ENCODE results near the gene GABBR2.

The GABBR2 gene

GRCh38 chr9:98409719-98410118 is 299.0 kb downstream of the GABBR2 start:
- Mint-ChIP-seq H3K27me3 (ENCODE audit: low read depth) (peaks cover 4% of the 10 kb centered on the region), H3K9me3 (peaks cover 5% of the 10 kb centered on the region), H3K27ac (peak overlapping the region in 1 of 3 experiments; percentile 9), H3K36me3 (ENCODE audit: low read depth) (no peaks in the 10 kb centered on the region), H3K4me3 (no peak overlapping the region), H3K4me1 (peaks cover 60% of the 10 kb centered on the region)
- no peak for TF ChIP-seq CTCF (IDR thresholded peaks at IDR 0.05; ENCODE audit: unreplicated experiment in 3 of 3)

- no peaks in the 10 kb centered on the region for H3K9me3 Mint-ChIP-seq
- H3K4me1 Mint-ChIP-seq = peaks cover 64% of the 10 kb centered on the region
- TF ChIP-seq CTCF (IDR thresholded peaks at IDR 0.05; ENCODE audit: unreplicated experiment in 3 of 3) = no peak
- no peaks in the 10 kb centered on the region for H3K36me3 Mint-ChIP-seq (ENCODE audit: low read depth)
- H3K4me3 Mint-ChIP-seq = peak overlapping the region in 2 of 3 experiments; percentile 5 to 62
- H3K27me3 Mint-ChIP-seq (ENCODE audit: low read depth) = peaks cover 4% of the 10 kb centered on the region
- peak overlapping the region in 1 of 3 experiments; percentile 54 for H3K27ac Mint-ChIP-seq
These were observed 302.3 kb downstream of the GABBR2 start for GRCh38 chr9:98406469-98406868.

GRCh38 chr9:98404237-98404636 is 304.5 kb downstream of the GABBR2 start:
- H3K9me3 Mint-ChIP-seq = no peaks in the 10 kb centered on the region
- no peaks in the 10 kb centered on the region for H3K27me3 Mint-ChIP-seq (ENCODE audit: low read depth)
- TF ChIP-seq CTCF (IDR thresholded peaks at IDR 0.05; ENCODE audit: unreplicated experiment in 3 of 3) = no peak
- peaks cover 54% of the 10 kb centered on the region for H3K4me1 Mint-ChIP-seq
- no peaks in the 10 kb centered on the region for H3K36me3 Mint-ChIP-seq (ENCODE audit: low read depth)
- no peak overlapping the region for H3K27ac Mint-ChIP-seq
- no peak overlapping the region for H3K4me3 Mint-ChIP-seq

- H3K27ac Mint-ChIP-seq = no peak overlapping the region
- H3K9me3 Mint-ChIP-seq = no peaks in the 10 kb centered on the region
- peaks cover 49% of the 10 kb centered on the region for H3K4me1 Mint-ChIP-seq
- TF ChIP-seq CTCF (IDR thresholded peaks at IDR 0.05; ENCODE audit: unreplicated experiment in 3 of 3) = no peak
- H3K36me3 Mint-ChIP-seq (ENCODE audit: low read depth) = no peaks in the 10 kb centered on the region
- H3K27me3 Mint-ChIP-seq (ENCODE audit: low read depth) = no peaks in the 10 kb centered on the region
- H3K4me3 Mint-ChIP-seq = no peak overlapping the region
These were observed 305.0 kb downstream of the GABBR2 start for GRCh38 chr9:98403715-98404114.

GRCh38 chr9:98402019-98402840 is 306.5 kb downstream of the GABBR2 start:
- H3K27me3 Mint-ChIP-seq (ENCODE audit: low read depth) = peaks cover 7% of the 10 kb centered on the region
- H3K9me3 Mint-ChIP-seq = no peaks in the 10 kb centered on the region
- H3K27ac Mint-ChIP-seq = no peak overlapping the region
- H3K4me1 Mint-ChIP-seq = peaks cover 36% of the 10 kb centered on the region
- no peak for TF ChIP-seq CTCF (IDR thresholded peaks at IDR 0.05; ENCODE audit: unreplicated experiment in 3 of 3)
- no peak overlapping the region for H3K4me3 Mint-ChIP-seq
- no peaks in the 10 kb centered on the region for H3K36me3 Mint-ChIP-seq (ENCODE audit: low read depth)
